ENCODE measurements around the gene H2BK1.

DNA sequence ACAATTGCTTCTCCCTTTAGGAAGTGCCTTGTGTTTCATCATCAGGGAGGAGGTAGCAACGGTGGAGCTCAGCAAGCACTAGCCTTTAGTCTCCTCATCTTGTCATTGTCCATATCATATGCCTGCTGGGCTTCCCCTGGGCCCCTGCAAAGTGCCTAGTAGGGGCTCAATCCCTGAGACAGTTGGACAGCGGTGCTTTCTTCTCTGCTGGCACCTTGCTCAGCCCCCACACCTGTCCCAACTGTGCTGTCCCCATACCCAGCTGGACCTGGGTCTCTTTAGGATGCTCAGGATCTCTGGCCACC, 32.7 kb upstream of the H2BK1 start:
- TF ChIP-seq, protein P1, sequence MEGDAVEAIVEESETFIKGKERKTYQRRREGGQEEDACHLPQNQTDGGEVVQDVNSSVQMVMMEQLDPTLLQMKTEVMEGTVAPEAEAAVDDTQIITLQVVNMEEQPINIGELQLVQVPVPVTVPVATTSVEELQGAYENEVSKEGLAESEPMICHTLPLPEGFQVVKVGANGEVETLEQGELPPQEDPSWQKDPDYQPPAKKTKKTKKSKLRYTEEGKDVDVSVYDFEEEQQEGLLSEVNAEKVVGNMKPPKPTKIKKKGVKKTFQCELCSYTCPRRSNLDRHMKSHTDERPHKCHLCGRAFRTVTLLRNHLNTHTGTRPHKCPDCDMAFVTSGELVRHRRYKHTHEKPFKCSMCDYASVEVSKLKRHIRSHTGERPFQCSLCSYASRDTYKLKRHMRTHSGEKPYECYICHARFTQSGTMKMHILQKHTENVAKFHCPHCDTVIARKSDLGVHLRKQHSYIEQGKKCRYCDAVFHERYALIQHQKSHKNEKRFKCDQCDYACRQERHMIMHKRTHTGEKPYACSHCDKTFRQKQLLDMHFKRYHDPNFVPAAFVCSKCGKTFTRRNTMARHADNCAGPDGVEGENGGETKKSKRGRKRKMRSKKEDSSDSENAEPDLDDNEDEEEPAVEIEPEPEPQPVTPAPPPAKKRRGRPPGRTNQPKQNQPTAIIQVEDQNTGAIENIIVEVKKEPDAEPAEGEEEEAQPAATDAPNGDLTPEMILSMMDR (IDR thresholded peaks at IDR 0.05; ENCODE audit: low read length) = no peak
- no peak for TF ChIP-seq EZH2 (optimal IDR thresholded peaks at IDR 0.05; ENCODE audit: low read depth, low read length)

All from MM.1S (cell line).